ENCODE results near the gene AHCYL2.

Gene AHCYL2

DNA sequence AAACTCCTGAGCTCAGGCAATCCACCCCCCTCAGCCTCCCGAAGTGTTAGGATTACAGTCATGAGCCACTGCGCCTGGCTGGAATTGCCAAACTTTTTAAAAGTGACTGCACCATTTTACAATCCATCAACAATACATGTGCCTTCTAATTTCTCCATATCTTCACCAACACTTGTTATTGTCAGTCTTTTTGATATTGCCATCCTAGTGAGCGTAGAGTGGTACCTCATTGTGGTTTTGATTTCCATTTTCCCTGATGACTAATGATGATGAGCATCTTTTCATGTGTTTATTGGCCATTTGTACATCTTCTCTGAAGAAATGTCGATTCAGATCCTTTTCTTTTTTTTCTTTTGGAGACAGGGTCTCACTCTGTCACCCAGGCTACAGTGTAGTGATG, 187.7 kb downstream of the AHCYL2 start:
- Histone ChIP-seq H4K20me1 (ENCODE audit: control insufficient read depth, insufficient read depth, low read depth, low read length) (no peaks in the 10 kb centered on the region), H3F3A (ENCODE audit: control insufficient read depth, insufficient read depth) (no peaks in the 10 kb centered on the region), H3K36me3 (ENCODE audit: control insufficient read depth, low read length) (no peaks in the 10 kb centered on the region), H3K4me1 (ENCODE audit: control insufficient read depth, low read length) (no peaks in the 10 kb centered on the region), H3K27me3 (ENCODE audit: control insufficient read depth, low read length) (no peaks in the 10 kb centered on the region), H3K4me2 (ENCODE audit: low read length) (no peak overlapping the region), H3K79me2 (ENCODE audit: control insufficient read depth, low read length) (no peaks in the 10 kb centered on the region), H3K9me2 (replicated peaks; ENCODE audit: control insufficient read depth, low read length) (no peaks in the 10 kb centered on the region), H3K4me3 (ENCODE audit: low read length) (no peak overlapping the region), H3K9me3 (ENCODE audit: control insufficient read depth, insufficient read depth, low read length) (no peaks in the 10 kb centered on the region; the same call in 1 of the 2 replicates), H3K27ac (ENCODE audit: low read depth, low read length) (no peak overlapping the region)
- no peak for TF ChIP-seq EZH2phosphoT487 (IDR thresholded peaks at IDR 0.05; ENCODE audit: borderline replicate concordance, low read length)
- TF ChIP-seq, protein P1, sequence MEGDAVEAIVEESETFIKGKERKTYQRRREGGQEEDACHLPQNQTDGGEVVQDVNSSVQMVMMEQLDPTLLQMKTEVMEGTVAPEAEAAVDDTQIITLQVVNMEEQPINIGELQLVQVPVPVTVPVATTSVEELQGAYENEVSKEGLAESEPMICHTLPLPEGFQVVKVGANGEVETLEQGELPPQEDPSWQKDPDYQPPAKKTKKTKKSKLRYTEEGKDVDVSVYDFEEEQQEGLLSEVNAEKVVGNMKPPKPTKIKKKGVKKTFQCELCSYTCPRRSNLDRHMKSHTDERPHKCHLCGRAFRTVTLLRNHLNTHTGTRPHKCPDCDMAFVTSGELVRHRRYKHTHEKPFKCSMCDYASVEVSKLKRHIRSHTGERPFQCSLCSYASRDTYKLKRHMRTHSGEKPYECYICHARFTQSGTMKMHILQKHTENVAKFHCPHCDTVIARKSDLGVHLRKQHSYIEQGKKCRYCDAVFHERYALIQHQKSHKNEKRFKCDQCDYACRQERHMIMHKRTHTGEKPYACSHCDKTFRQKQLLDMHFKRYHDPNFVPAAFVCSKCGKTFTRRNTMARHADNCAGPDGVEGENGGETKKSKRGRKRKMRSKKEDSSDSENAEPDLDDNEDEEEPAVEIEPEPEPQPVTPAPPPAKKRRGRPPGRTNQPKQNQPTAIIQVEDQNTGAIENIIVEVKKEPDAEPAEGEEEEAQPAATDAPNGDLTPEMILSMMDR (IDR thresholded peaks at IDR 0.05; ENCODE audit: low read depth, low read length, poor library complexity, severe bottlenecking) = no peak

DNA sequence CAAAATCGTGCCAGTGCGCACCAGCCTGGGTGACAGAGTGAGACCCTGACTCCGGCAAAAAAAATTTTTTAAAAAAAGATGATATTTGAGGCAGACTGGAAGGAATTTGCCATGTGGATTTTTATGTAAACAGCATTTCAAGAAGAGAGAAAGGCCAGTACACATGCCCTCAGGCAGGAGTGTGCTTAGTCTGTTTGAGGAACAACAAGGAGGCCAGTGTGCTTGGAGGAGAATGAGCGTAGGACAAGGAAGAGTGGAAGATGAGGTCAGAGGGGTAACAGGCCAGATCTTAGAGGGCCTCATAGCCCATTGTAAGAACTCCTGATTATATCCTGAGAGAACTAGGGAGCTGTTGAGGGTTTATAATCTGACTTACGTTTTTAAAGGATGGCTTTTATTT, 192.2 kb downstream of the AHCYL2 start:
- no peaks in the 10 kb centered on the region; the same call in 1 of the 2 replicates for H3K9me3 ChIP-seq (ENCODE audit: control insufficient read depth, insufficient read depth, low read length)
- no peaks in the 10 kb centered on the region for H3K4me1 ChIP-seq (ENCODE audit: control insufficient read depth, low read length)
- no peaks in the 10 kb centered on the region for H3K9me2 ChIP-seq (replicated peaks; ENCODE audit: control insufficient read depth, low read length)
- no peaks in the 10 kb centered on the region for H3K27me3 ChIP-seq (ENCODE audit: control insufficient read depth, low read length)
- H3K79me2 ChIP-seq (ENCODE audit: control insufficient read depth, low read length) = no peaks in the 10 kb centered on the region
- H3F3A ChIP-seq (ENCODE audit: control insufficient read depth, insufficient read depth) = no peaks in the 10 kb centered on the region
- no peak overlapping the region for H3K4me2 ChIP-seq (ENCODE audit: low read length)
- TF ChIP-seq, protein P1 (IDR thresholded peaks at IDR 0.05; ENCODE audit: low read depth, low read length, poor library complexity, severe bottlenecking) = no peak
- no peak for TF ChIP-seq EZH2phosphoT487 (IDR thresholded peaks at IDR 0.05; ENCODE audit: borderline replicate concordance, low read length)
- H4K20me1 ChIP-seq (ENCODE audit: control insufficient read depth, insufficient read depth, low read depth, low read length) = no peaks in the 10 kb centered on the region
- H3K27ac ChIP-seq (ENCODE audit: low read depth, low read length) = no peak overlapping the region
- H3K36me3 ChIP-seq (ENCODE audit: control insufficient read depth, low read length) = no peaks in the 10 kb centered on the region
- no peak overlapping the region for H3K4me3 ChIP-seq (ENCODE audit: low read length)

DNA sequence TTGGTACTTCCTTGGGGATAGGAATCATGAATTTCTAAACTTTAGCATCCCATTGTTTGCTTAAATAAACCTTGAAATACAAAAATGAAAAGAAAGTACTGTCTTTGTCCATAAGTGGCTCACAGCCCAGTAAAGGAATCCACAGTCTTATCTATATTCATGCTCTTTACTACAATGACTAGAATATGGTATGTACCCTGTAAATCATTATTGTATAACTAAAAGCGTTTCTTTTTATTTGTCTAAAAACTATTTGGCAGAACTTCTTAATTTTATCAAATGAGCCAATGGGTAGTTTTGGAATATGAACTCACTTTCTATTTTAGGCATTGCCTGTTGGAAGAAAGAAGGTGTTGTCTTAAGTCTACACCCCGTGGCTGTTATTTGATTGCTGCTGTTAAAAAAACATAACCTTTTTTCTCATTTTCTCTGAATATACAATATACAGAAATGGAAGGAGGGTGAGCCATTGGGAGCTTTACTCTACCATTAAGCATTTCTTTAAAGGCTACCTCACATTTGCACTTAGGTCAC, 197.0 kb downstream of the AHCYL2 start:
- Histone ChIP-seq H3K27ac (ENCODE audit: low read depth, low read length) (no peak overlapping the region), H3K9me2 (replicated peaks; ENCODE audit: control insufficient read depth, low read length) (no peaks in the 10 kb centered on the region), H3F3A (ENCODE audit: control insufficient read depth, insufficient read depth) (no peaks in the 10 kb centered on the region), H3K9me3 (ENCODE audit: control insufficient read depth, insufficient read depth, low read length) (no peaks in the 10 kb centered on the region), H3K27me3 (ENCODE audit: control insufficient read depth, low read length) (no peaks in the 10 kb centered on the region), H3K4me3 (ENCODE audit: low read length) (no peak overlapping the region), H4K20me1 (ENCODE audit: control insufficient read depth, insufficient read depth, low read depth, low read length) (no peaks in the 10 kb centered on the region), H3K4me2 (ENCODE audit: low read length) (no peak overlapping the region), H3K36me3 (ENCODE audit: control insufficient read depth, low read length) (no peaks in the 10 kb centered on the region), H3K4me1 (ENCODE audit: control insufficient read depth, low read length) (peaks cover 7% of the 10 kb centered on the region), H3K79me2 (ENCODE audit: control insufficient read depth, low read length) (no peaks in the 10 kb centered on the region)
- no peak for TF ChIP-seq EZH2phosphoT487 (IDR thresholded peaks at IDR 0.05; ENCODE audit: borderline replicate concordance, low read length)
- TF ChIP-seq, protein P1 (IDR thresholded peaks at IDR 0.05; ENCODE audit: low read depth, low read length, poor library complexity, severe bottlenecking) = no peak
